HL-60 (cell line): ENCODE data around the gene EXOC7.

Source experiments
- POLR2AphosphoS5 ChIP-seq: IDR thresholded peaks from 2 replicates; pipeline ENCODE4 v1.6.1; 2012; ENCODE audit warnings: low read depth
- REST ChIP-seq: IDR thresholded peaks from 2 replicates; pipeline ENCODE4 v1.6.1; 2012; ENCODE audit warnings: low read depth; ENCODE audit not compliant: insufficient replicate concordance
- TF ChIP-seq, protein P1 (sequence below): IDR thresholded peaks from one replicate; pipeline ENCODE4 v1.5.1; 2011; ENCODE audit warnings: low read length, control low read depth, inconsistent platforms; ENCODE audit not compliant: insufficient read depth

GRCh38 chr17:76089680-76090516, 13.7 kb downstream of the EXOC7 start:
- TF ChIP-seq, protein P1, sequence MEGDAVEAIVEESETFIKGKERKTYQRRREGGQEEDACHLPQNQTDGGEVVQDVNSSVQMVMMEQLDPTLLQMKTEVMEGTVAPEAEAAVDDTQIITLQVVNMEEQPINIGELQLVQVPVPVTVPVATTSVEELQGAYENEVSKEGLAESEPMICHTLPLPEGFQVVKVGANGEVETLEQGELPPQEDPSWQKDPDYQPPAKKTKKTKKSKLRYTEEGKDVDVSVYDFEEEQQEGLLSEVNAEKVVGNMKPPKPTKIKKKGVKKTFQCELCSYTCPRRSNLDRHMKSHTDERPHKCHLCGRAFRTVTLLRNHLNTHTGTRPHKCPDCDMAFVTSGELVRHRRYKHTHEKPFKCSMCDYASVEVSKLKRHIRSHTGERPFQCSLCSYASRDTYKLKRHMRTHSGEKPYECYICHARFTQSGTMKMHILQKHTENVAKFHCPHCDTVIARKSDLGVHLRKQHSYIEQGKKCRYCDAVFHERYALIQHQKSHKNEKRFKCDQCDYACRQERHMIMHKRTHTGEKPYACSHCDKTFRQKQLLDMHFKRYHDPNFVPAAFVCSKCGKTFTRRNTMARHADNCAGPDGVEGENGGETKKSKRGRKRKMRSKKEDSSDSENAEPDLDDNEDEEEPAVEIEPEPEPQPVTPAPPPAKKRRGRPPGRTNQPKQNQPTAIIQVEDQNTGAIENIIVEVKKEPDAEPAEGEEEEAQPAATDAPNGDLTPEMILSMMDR = no peak
- TF ChIP-seq POLR2AphosphoS5 = no peak
- no peak for TF ChIP-seq REST
